Suprapubic skin (tissue), 3 donors: Measurements from ENCODE around the gene ARPC2.

ENCODE experiments used
- CTCF ChIP-seq, 2 donors: fragments of 200-600 bp in 1 of 2; fragments of 450-650 bp in 1 of 2; sonication (generic) in 1 of 2; IDR thresholded peaks; one replicate each; pipeline ENCODE4 v1.5.1; 2016 to 2019; ENCODE audit warnings: antibody characterized with exemption in 2 of 2, mild to moderate bottlenecking in 1 of 2, moderate library complexity in 1 of 2
- EP300 ChIP-seq: sonication (generic); formaldehyde crosslinking; IDR thresholded peaks from one replicate; pipeline ENCODE4 v1.6.1; 2017; ENCODE audit warnings: antibody characterized with exemption
- POLR2A ChIP-seq, 2 donors: fragments of 450-650 bp; IDR thresholded peaks; one replicate each; pipeline ENCODE4 v1.6.1; 2017; ENCODE audit warnings: antibody characterized with exemption in 2 of 2, mild to moderate bottlenecking in 2 of 2, moderate library complexity in 2 of 2

- TF ChIP-seq EP300 (no peak), CTCF (IDR thresholded peaks at IDR 0.05) (no peak), POLR2A (IDR thresholded peaks at IDR 0.05) (no peak)
Measured at GRCh38 chr2:218244665-218245064, 27.7 kb downstream of the ARPC2 start.
